Heart right ventricle (tissue), 16 donors: ENCODE measurements around the gene DGLUCY. TPM values are rescaled to one million over a fixed set of nuclear protein-coding genes. Genes with fewer than 3 reads are reported as not detected.

Source experiments
- ATAC-seq, 8 donors: fragments of 200-7000 bp; cut with Tn5 transposase; one replicate each; pipeline ENCODE4 v1.9.1; 2020; ENCODE audit warnings: mild to moderate bottlenecking in 8 of 8, moderate library complexity in 8 of 8, moderate number of reproducible peaks in 1 of 8
- DNase-seq, 2 donors: peaks; one replicate each; pipeline ENCODE4 v3.0.0-alpha.2; 2020
- H3K27ac ChIP-seq, 10 donors: fragments of 200-600 bp; sonication (generic) in 2 of 10; one replicate each; pipeline versions ENCODE4 v1.5.0 to v1.8.0; 2020 to 2022; ENCODE audit warnings: mild to moderate bottlenecking in 3 of 10
- H3K27me3 ChIP-seq, 7 donors: fragments of 200-600 bp; one replicate each; pipeline ENCODE4 v1.8.0; 2021 to 2022; ENCODE audit warnings: mild to moderate bottlenecking in 2 of 7
- H3K36me3 ChIP-seq, 9 donors: fragments of 200-600 bp; sonication (generic) in 1 of 9; one replicate each; pipeline versions ENCODE4 v1.5.0 to v1.8.0; 2020 to 2022; ENCODE audit warnings: mild to moderate bottlenecking in 2 of 9
- H3K4me1 ChIP-seq, 9 donors: fragments of 200-600 bp; sonication (generic) in 1 of 9; one replicate each; pipeline versions ENCODE4 v1.5.0 to v1.8.0; 2020 to 2022; ENCODE audit warnings: mild to moderate bottlenecking in 4 of 9
- H3K4me3 ChIP-seq, 10 donors: fragments of 200-600 bp; sonication (generic) in 2 of 10; one replicate each; pipeline versions ENCODE4 v1.5.0 to v1.8.0; 2020 to 2022; ENCODE audit warnings: mild to moderate bottlenecking in 7 of 10, moderate library complexity in 2 of 10
- H3K9me3 ChIP-seq, 11 donors: fragments of 200-600 bp in 10 of 11; sonication (generic) in 2 of 11; one replicate each; pipeline versions ENCODE4 v1.5.0 to v1.8.0; 2013 to 2022; ENCODE audit warnings: mild to moderate bottlenecking in 2 of 11, control low read depth in 1 of 11, moderate library complexity in 1 of 11
- WGBS, 2 donors: extraction: QIAGEN DNeasy Blood & Tissue Kit; methylation state at CpG; one replicate each; pipeline ENCODE4 v1.1.7; 2013; ENCODE audit warnings: inconsistent platforms in 1 of 2; 5-methylcytosine and 5-hydroxymethylcytosine counted together
- intact Hi-C, 10 donors: fragments of 100-400 bp; cut with DNase I; formaldehyde crosslinking; loops; one replicate each; pipeline versions ENCODE4 v1.11.1 to v1.14.2; 2022
- polyA plus RNA-seq, 2 donors: library from polyadenylated mRNA; stranded (reverse); fragments of 200-250 nt; gene quantifications; one replicate each; pipeline ENCODE4 v1.2.3, GENCODE V29; 2013
- total RNA-seq, 10 donors: library from RNA; stranded (reverse); fragmentation: NEBNext Ultra II Directional in 3 of 10; extraction: Animal tissue kit (Norgen Biotek cat#: 25700) in 3 of 10; gene quantifications; one replicate each; pipeline versions ENCODE4 v1.2.1 to v1.2.4, GENCODE V29; 2021 to 2023
- TF ChIP-seq, protein P1 (sequence below), 9 donors: fragments of 200-600 bp; sonication (generic) in 2 of 9; IDR thresholded peaks; one replicate each; pipeline versions ENCODE4 v1.5.0 to v1.8.0; 2021 to 2022; ENCODE audit warnings: antibody characterized with exemption in 9 of 9, mild to moderate bottlenecking in 5 of 9, moderate library complexity in 1 of 9
- donor health status: Arrhythmogenic right ventricular cardiomyopathy.
- donor health status: ischemic (EF 13 %, LVEDD 7.1; RV severe dilation, severe dysfunction).
- donor health status: healthy with polysubstance abuse.
- donor health status: DM: no; HTN: yes; CAD: no.
- donor health status: DM: no; HTN: no; CAD: no.
- donor health status: ischemic (EF 25% LVEDD 6.9; RV normal size, moderate dysfunction).
- donor health status: ischemic (EF 25% LVEDD 5.7; RV mildly dilated, moderate dysfunction).
- donor health status: healthy.
- donor health status: DM: yes; HTN: yes; CAD: no.
- donor health status: Ischemic cardiomyopathy.
- donor health status: ischemic (EF 35%, LVEDD 5.7; RV mildly dilated, moderate dysfunction).
- donor health status: nonischemic (EF 11% LVEDD 7.7; RV severe dilation, severe dysfunction).
- donor health status: DM: yes; HTN: yes; CAD: no.
- donor health status: PGD.
- donor health status: ischemic (EF 29% LVEDD 5.4; RV normal size, mild dysfunction).
- donor health status: nonischemic (EF 23%, LVEDD 6.1; RV moderate dilation, normal function).

Gene DGLUCY
- total and polyA plus RNA-seq, 12 donors: 43.5 to 270 (median 201) TPM

DNA sequence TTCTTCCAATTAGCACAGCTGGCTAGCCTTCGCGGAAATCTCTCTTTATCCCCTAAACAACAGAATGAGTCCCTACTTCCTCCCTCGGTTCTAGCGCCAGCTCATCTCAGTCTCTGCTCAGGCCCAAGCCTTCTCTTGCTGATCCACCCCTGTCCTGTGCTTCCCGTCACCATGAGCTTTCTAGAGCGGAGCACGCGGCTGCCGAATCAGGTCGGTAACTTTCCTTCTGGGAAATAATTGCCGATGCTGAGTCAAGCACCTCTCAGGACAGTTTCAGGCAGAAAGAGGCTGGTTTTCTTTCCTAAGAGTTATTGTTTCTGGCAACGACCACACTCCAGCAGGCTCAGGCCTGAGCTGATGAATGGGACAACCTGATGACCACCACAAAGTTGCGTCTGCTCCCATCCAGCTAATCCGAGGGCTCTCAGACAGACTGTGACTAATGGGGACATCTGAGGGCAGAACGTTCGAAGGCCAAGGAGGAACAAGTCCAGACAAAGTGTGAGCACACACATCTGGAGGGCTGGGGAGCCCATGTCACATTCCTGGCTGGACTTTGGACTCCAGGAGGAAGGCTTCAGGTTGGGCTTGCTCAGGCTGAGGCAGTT, 144.2 kb downstream of the DGLUCY start:
- WGBS, 2 donors: 63 to 64% methylated on average over 16 of the region's 16 CpGs

DNA sequence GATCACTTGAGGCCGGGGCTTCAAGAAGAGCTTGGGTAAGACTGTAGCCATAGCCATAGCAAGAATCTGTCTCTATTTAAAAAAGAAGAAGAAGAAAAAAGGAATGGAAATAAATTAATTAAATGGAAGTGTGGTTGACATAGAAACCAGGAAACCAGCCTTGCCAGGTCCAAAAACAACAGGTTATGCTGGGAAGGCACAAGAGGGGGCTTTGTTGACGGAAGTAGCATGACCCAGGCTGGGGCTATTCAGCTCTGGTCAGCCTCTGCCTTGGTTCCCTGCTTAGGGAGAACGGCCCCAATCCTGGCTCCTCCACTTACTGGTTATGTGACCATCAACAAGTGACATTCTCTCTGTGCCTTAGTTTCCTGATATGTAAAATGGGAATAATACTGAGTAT, 145.0 kb downstream of the DGLUCY start:
- Histone ChIP-seq H3K4me3 (no peak overlapping the region), H3K4me1 (peaks cover 2 to 37% (median 20%) of the 10 kb centered on the region in 9 donors), H3K27ac (peak overlapping the region in 2 of 10 donors; percentile 51 to 84), H3K27me3 (peaks cover 0 to 19% (median 6%) of the 10 kb centered on the region in 7 donors), H3K9me3 (peaks cover 0 to 6% (median 0%) of the 10 kb centered on the region in 11 donors), H3K36me3 (no peaks in the 10 kb centered on the region)
- intact Hi-C loops: no loop called here
- WGBS, 2 donors: 94 to 96% methylated on average over 3 of the region's 3 CpGs
- DNase-seq (no peak), ATAC-seq (no peak)
- TF ChIP-seq, protein P1, sequence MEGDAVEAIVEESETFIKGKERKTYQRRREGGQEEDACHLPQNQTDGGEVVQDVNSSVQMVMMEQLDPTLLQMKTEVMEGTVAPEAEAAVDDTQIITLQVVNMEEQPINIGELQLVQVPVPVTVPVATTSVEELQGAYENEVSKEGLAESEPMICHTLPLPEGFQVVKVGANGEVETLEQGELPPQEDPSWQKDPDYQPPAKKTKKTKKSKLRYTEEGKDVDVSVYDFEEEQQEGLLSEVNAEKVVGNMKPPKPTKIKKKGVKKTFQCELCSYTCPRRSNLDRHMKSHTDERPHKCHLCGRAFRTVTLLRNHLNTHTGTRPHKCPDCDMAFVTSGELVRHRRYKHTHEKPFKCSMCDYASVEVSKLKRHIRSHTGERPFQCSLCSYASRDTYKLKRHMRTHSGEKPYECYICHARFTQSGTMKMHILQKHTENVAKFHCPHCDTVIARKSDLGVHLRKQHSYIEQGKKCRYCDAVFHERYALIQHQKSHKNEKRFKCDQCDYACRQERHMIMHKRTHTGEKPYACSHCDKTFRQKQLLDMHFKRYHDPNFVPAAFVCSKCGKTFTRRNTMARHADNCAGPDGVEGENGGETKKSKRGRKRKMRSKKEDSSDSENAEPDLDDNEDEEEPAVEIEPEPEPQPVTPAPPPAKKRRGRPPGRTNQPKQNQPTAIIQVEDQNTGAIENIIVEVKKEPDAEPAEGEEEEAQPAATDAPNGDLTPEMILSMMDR (IDR thresholded peaks at IDR 0.05): no peak

More for the DNA sequence above, 144.2 kb downstream of the DGLUCY start:
- peaks cover 0 to 6% (median 0%) of the 10 kb centered on the region in 11 donors for H3K9me3 ChIP-seq
- H3K27me3 ChIP-seq: peaks cover 0 to 17% (median under 1%) of the 10 kb centered on the region in 7 donors
- H3K27ac ChIP-seq: peak overlapping the region in 8 of 10 donors; percentile 28 to 84 (median 52)
- TF ChIP-seq, protein P1 (IDR thresholded peaks at IDR 0.05): no peak
- H3K4me3 ChIP-seq: no peak overlapping the region
- DNase-seq (no peak), ATAC-seq (peak; percentile 13 to 83 (median 69))
- H3K36me3 ChIP-seq: no peaks in the 10 kb centered on the region
- intact Hi-C loops: no loop called here
- H3K4me1 ChIP-seq: peaks cover 4 to 40% (median 20%) of the 10 kb centered on the region in 9 donors

DNA sequence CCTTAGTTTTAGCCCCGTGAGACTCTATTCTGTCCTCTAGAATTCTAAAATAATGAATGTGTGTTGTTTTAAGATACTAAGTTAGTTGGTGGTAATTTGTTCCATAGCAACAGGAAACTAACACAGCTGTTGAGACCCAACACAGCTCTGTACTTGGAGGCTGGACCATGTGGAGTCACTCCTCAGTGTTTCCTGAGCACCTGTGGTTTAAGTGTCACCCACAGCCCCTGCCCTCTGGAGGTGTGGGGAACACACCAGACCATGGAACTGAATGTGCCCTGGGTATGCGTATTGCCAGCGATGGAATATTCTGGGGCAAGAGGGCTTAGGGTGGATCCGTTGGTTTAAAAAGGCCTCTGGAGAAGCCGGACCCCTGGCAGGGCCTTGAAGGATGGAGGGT, 147.2 kb downstream of the DGLUCY start:
- peaks cover 4 to 31% (median 17%) of the 10 kb centered on the region in 9 donors for H3K4me1 ChIP-seq
- H3K4me3 ChIP-seq: no peak overlapping the region
- DNase-seq (no peak), ATAC-seq (no peak)
- intact Hi-C loops: no loop called here
- H3K36me3 ChIP-seq: no peaks in the 10 kb centered on the region
- peaks cover 0 to 6% (median 0%) of the 10 kb centered on the region in 11 donors for H3K9me3 ChIP-seq
- TF ChIP-seq, protein P1 (IDR thresholded peaks at IDR 0.05): no peak
- H3K27me3 ChIP-seq: peaks cover 0 to 24% (median 8%) of the 10 kb centered on the region in 7 donors
- WGBS, 2 donors: 86 to 93% methylated on average over 5 of the region's 5 CpGs
- no peak overlapping the region for H3K27ac ChIP-seq

DNA sequence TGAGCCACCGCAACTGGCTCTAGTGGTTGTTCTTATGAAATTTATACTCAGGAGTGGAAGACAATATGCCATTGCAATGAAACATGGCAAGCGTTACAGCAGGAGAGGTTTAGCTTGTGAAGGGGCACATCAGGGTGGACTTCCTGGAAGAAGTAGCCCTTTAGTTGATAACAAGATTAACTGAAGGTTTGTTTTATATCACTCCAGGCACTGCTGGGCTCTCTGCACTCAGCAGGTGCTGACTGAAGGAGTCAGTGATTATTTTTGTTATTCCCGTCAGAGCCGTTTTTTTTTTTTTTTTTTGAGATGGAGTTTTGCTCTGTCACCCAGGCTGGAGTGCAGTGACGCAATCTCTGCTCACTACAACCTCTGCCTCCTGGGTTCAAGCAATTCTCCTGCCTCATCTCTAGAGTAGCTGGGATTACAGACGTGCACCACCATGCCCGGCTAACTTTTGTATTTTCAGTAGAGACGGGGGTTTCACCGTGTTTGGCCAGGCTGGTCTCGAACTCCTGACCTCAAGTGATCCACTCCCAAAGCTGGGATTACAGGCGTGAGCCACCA, 148.2 kb downstream of the DGLUCY start:
- Histone ChIP-seq H3K27me3 (peaks cover 0 to 24% (median 8%) of the 10 kb centered on the region in 7 donors), H3K27ac (no peak overlapping the region)

More for the DNA sequence above, 148.2 kb downstream of the DGLUCY start:
- intact Hi-C loops: no loop called here
- TF ChIP-seq, protein P1 (IDR thresholded peaks at IDR 0.05): no peak
- Histone ChIP-seq H3K9me3 (peaks cover 0 to 6% (median 0%) of the 10 kb centered on the region in 11 donors), H3K4me3 (no peak overlapping the region), H3K36me3 (no peaks in the 10 kb centered on the region), H3K4me1 (peaks cover 4 to 23% (median 11%) of the 10 kb centered on the region in 9 donors)
- 86 to 89% methylated on average over 11 of the region's 11 CpGs for WGBS, 2 donors
- DNase-seq: no peak
- no peak for ATAC-seq
